Upper lobe of left lung (tissue), 4 donors: Measurements from ENCODE around the gene MYL4.

ENCODE experiments used
- CTCF ChIP-seq, 6 experiments: fragments of 450-650 bp in 4 of 6; fragments of 200-600 bp in 2 of 6; sonication (generic) in 2 of 6; IDR thresholded peaks; one replicate each; pipeline ENCODE4 v1.5.1; 2016 to 2019; ENCODE audit warnings: antibody characterized with exemption in 6 of 6
- EP300 ChIP-seq, 4 donors: sonication (generic); formaldehyde crosslinking; IDR thresholded peaks; one replicate each; pipeline ENCODE4 v1.5.1; 2017; ENCODE audit warnings: antibody characterized with exemption in 4 of 4, control low read depth in 2 of 4
- POLR2A ChIP-seq, 4 donors: fragments of 450-650 bp; IDR thresholded peaks; one replicate each; pipeline ENCODE4 v1.5.1; 2016 to 2017; ENCODE audit warnings: antibody characterized with exemption in 4 of 4, mild to moderate bottlenecking in 2 of 4
- POLR2AphosphoS5 ChIP-seq, 2 donors: sonication (generic); formaldehyde crosslinking; IDR thresholded peaks; one replicate each; pipeline ENCODE4 v1.5.1; 2017; ENCODE audit warnings: antibody characterized with exemption in 2 of 2

- TF ChIP-seq CTCF (IDR thresholded peaks at IDR 0.05), result no peak
- TF ChIP-seq POLR2AphosphoS5 (IDR thresholded peaks at IDR 0.05), result no peak
- no peak for TF ChIP-seq EP300 (IDR thresholded peaks at IDR 0.05)
- no peak for TF ChIP-seq POLR2A (IDR thresholded peaks at IDR 0.05)
These were observed 55.0 kb downstream of the MYL4 start for GRCh38 chr17:47264166-47264565.
